HCT116 (cell line): ENCODE measurements around the gene PKP1. TPM values are rescaled to one million over a fixed set of nuclear protein-coding genes. Genes with fewer than 3 reads are reported as not detected.

ENCODE experiments used
- ATAC-seq: fragments of 200-7000 bp; cut with Tn5 transposase; 2 replicates; pipeline ENCODE4 v1.9.1; 2020; ENCODE audit warnings: mild to moderate bottlenecking, moderate library complexity
- BruUV-seq: library from RNA; stranded (reverse); fragments of 400-500 nt; replicated peaks from 2 replicates; lab custom pipeline; 2021; lab: Mats Ljungman, UMichigan
- CTCF ChIA-PET: fragments of 300-600 bp; sonication (Branson Sonifier 250); formaldehyde crosslinking; loops from one replicate; lab custom pipeline; 2021; ENCODE audit warnings: antibody characterized with exemption; lab: Charles Lee
- POLR2A ChIA-PET: fragments of 300-600, 350-600 bp; sonication (Branson Sonifier 250); formaldehyde crosslinking; loops from one replicate; lab custom pipeline; 2021; ENCODE audit warnings: antibody characterized with exemption; lab: Charles Lee
- RAD21 ChIA-PET, 2 experiments: fragments of 300-600 bp; sonication (Branson Sonifier 250); formaldehyde crosslinking; loops; one replicate each; lab custom pipeline; 2023; ENCODE audit warnings: low total read pairs in 2 of 2; ENCODE audit not compliant: uncharacterized antibody in 2 of 2, unreplicated experiment in 2 of 2, low non-redundant PET in 1 of 2; lab: Charles Lee
- DNase-seq: peaks from one replicate; pipeline ENCODE4 v3.0.0-alpha.2; 2010; ENCODE audit warnings: low read depth, low spot score
- H2AFZ ChIP-seq: fragments of 200-600 bp; shearing (Covaris generic), sonication (generic); 2 replicates; pipeline ENCODE4 v1.6.1; 2017; ENCODE audit warnings: low read depth, mixed run types, mixed read lengths, antibody characterized with exemption, low read length; ENCODE audit not compliant: poor library complexity, severe bottlenecking
- H3K27ac ChIP-seq: 2 replicates; pipeline ENCODE4 v1.5.1; 2012; ENCODE audit warnings: low read depth, low read length
- H3K27me3 ChIP-seq: fragments of 200-600 bp; sonication (generic); 2 replicates; pipeline ENCODE4 v1.6.1; 2016; ENCODE audit warnings: mixed run types, low read length, mixed read lengths; ENCODE audit not compliant: insufficient read depth
- H3K36me3 ChIP-seq, 2 experiments: fragments of 200-500 bp in 1 of 2; fragments of 200-600 bp in 1 of 2; sonication (Bioruptor generic) in 1 of 2; sonication (generic) in 1 of 2; 2 replicates each; pipeline versions ENCODE4 v1.5.1 to v1.6.1; 2014 to 2016; ENCODE audit warnings: low read length in 2 of 2, inconsistent platforms in 1 of 2, mixed read lengths in 1 of 2, mixed run types in 1 of 2; ENCODE audit not compliant: insufficient read depth in 2 of 2, control insufficient read depth in 1 of 2
- H3K4me1 ChIP-seq, 2 experiments: fragments of 200-600 bp in 1 of 2; sonication (generic) in 1 of 2; 2 replicates each; pipeline versions ENCODE4 v1.5.1 to v1.6.1; 2012 to 2017; ENCODE audit warnings: low read length in 2 of 2, inconsistent platforms in 1 of 2, mild to moderate bottlenecking in 1 of 2, mixed read lengths in 1 of 2, mixed run types in 1 of 2, moderate library complexity in 1 of 2; ENCODE audit not compliant: insufficient read depth in 2 of 2, control insufficient read depth in 1 of 2
- H3K4me2 ChIP-seq: fragments of 200-600 bp; sonication (generic); 2 replicates; pipeline ENCODE4 v1.6.1; 2017; ENCODE audit warnings: mixed run types, low read length, mixed read lengths
- H3K4me3 ChIP-seq, 2 experiments: fragments of 200-600 bp in 1 of 2; sonication (generic) in 1 of 2; replicated peaks in 1 of 2; 2 replicates each; pipeline ENCODE4 v1.5.1; 2011 to 2016; ENCODE audit warnings: low read length in 2 of 2, control low read depth in 1 of 2, low read depth in 1 of 2, mild to moderate bottlenecking in 1 of 2, mixed read lengths in 1 of 2, mixed run types in 1 of 2
- H3K79me2 ChIP-seq: fragments of 200-600 bp; sonication (generic); 2 replicates; pipeline ENCODE4 v1.6.1; 2017; ENCODE audit warnings: mild to moderate bottlenecking, mixed run types, low read length, moderate library complexity, mixed read lengths; ENCODE audit not compliant: insufficient read depth
- H3K9ac ChIP-seq: fragments of 200-600 bp; sonication (generic); 2 replicates; pipeline ENCODE4 v1.6.1; 2016; ENCODE audit warnings: low read length, mixed read lengths
- H3K9me2 ChIP-seq: fragments of 200-600 bp; sonication (generic), shearing (Covaris generic); 2 replicates; pipeline ENCODE4 v1.6.1; 2017; ENCODE audit warnings: mixed run types, mild to moderate bottlenecking, moderate library complexity; ENCODE audit not compliant: insufficient read depth
- H3K9me3 ChIP-seq, 2 experiments: fragments of 200-500 bp in 1 of 2; fragments of 200-600 bp in 1 of 2; sonication (Bioruptor generic) in 1 of 2; sonication (generic) in 1 of 2; 2 replicates each; pipeline ENCODE4 v1.6.1; 2014 to 2017; ENCODE audit warnings: low read length in 2 of 2, mixed read lengths in 2 of 2, inconsistent platforms in 1 of 2, low read depth in 1 of 2, mild to moderate bottlenecking in 1 of 2, mixed run types in 1 of 2, moderate library complexity in 1 of 2; ENCODE audit not compliant: control insufficient read depth in 1 of 2, insufficient read depth in 1 of 2
- H4K20me1 ChIP-seq: fragments of 200-600 bp; sonication (generic), shearing (Covaris generic); 2 replicates; pipeline ENCODE4 v1.6.1; 2017; ENCODE audit warnings: mixed run types, mild to moderate bottlenecking, moderate library complexity; ENCODE audit not compliant: insufficient read depth
- CBX3 ChIP-seq: IDR thresholded peaks from 2 replicates; pipeline ENCODE4 v1.6.1; 2012; ENCODE audit warnings: low read depth
- CEBPB ChIP-seq: IDR thresholded peaks from 2 replicates; pipeline ENCODE4 v1.6.1; 2012; ENCODE audit warnings: low read depth
- CTCF ChIP-seq, 3 experiments: fragments of 200-600 bp in 1 of 3; sonication (generic) in 1 of 3; IDR thresholded peaks in 2 of 3; conservative IDR thresholded peaks in 1 of 3; 2 replicates each; pipeline ENCODE4 v1.5.1; 2012 to 2017; ENCODE audit warnings: low read depth in 2 of 3, low read length in 2 of 3, antibody characterized with exemption in 1 of 3, borderline replicate concordance in 1 of 3, control low read depth in 1 of 3, mild to moderate bottlenecking in 1 of 3, mixed read lengths in 1 of 3, mixed run types in 1 of 3, moderate library complexity in 1 of 3; ENCODE audit not compliant: insufficient read depth in 1 of 3
- EGR1 ChIP-seq: IDR thresholded peaks from 2 replicates; pipeline ENCODE4 v1.6.1; 2012; ENCODE audit warnings: low read depth
- ELF1 ChIP-seq: IDR thresholded peaks from 2 replicates; pipeline ENCODE4 v1.6.1; 2012; ENCODE audit warnings: low read depth, borderline replicate concordance
- EZH2 ChIP-seq: fragments of 200-600 bp; sonication (generic); IDR thresholded peaks from 2 replicates; pipeline ENCODE4 v1.6.1; 2017; ENCODE audit warnings: antibody characterized with exemption, mixed run types
- FOSL1 ChIP-seq: IDR thresholded peaks from 2 replicates; pipeline ENCODE4 v1.6.1; 2012; ENCODE audit warnings: low read depth
- JUND ChIP-seq: IDR thresholded peaks from 2 replicates; pipeline ENCODE4 v1.6.1; 2012
- POLR2AphosphoS5 ChIP-seq: IDR thresholded peaks from 2 replicates; pipeline ENCODE4 v1.6.1; 2011; ENCODE audit warnings: mild to moderate bottlenecking, low read depth, low read length, moderate library complexity
- RAD21 ChIP-seq: IDR thresholded peaks from 2 replicates; pipeline ENCODE4 v1.6.1; 2012; ENCODE audit warnings: low read depth, mild to moderate bottlenecking
- SIN3A ChIP-seq: IDR thresholded peaks from 2 replicates; pipeline ENCODE4 v1.6.1; 2012; ENCODE audit warnings: low read depth
- SP1 ChIP-seq: IDR thresholded peaks from 2 replicates; pipeline ENCODE4 v1.6.1; 2012; ENCODE audit warnings: low read depth
- SRF ChIP-seq: IDR thresholded peaks from 2 replicates; pipeline ENCODE4 v1.6.1; 2012; ENCODE audit warnings: low read depth
- TCF7L2 ChIP-seq: IDR thresholded peaks from 2 replicates; pipeline ENCODE4 v1.7.0; 2011; ENCODE audit warnings: borderline replicate concordance, inconsistent platforms; ENCODE audit not compliant: insufficient read depth, insufficient read length; ENCODE audit errors: extremely low read depth
- ZBTB33 ChIP-seq: IDR thresholded peaks from 2 replicates; pipeline ENCODE4 v1.6.1; 2011; ENCODE audit warnings: mild to moderate bottlenecking, low read length, moderate library complexity; ENCODE audit not compliant: insufficient replicate concordance; ENCODE audit errors: extremely low read depth
- intact Hi-C: fragments of 100-400 bp; cut with micrococcal nuclease; formaldehyde crosslinking; loops from 2 replicates; pipeline ENCODE4 v1.10.0; 2022
- total RNA-seq: library from RNA; stranded (reverse); gene quantifications from one replicate; pipeline ENCODE4 v1.2.1, GENCODE V29; 2021; ENCODE audit not compliant: unreplicated experiment
- TF ChIP-seq, protein P1 (sequence below): IDR thresholded peaks from 2 replicates; pipeline ENCODE4 v1.6.1; 2012

PKP1 gene
- total RNA-seq, 1 experiment from 2014 or later, result 0.07 TPM

DNA sequence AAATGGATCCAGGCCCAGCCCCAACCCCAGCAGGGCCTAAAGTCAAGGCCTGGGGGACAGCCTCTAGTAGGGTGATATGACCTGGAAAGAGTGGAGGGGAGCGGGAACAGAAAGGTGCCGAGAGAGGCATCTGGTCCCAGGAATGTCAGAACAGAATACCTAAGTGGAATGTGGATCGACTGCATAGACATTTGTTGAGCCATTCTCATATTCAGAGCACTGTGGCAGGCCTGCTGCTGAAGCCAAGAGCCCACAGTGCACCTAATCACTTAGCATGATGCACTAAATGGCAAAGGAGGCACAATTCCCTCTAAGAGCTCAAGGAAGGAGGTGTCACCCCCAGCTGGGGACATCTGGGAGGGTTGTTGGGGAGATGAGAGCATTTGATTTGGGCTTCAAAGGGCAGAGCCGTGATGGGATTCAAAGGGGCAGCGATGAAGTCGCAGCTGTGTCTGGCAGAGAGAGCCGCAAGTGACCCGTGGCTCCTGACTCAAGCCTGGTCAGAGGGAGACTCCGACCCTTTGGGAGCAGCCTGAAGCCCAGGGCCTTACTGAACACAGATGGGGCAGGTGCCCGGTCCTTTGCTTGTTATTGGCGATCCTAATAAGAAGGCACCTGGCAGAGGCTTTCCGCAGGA lies 8.6 kb upstream of the PKP1 start:
- H2AFZ ChIP-seq, result peak overlapping the region; percentile 73
- H3K36me3 ChIP-seq, result no peaks in the 10 kb centered on the region
- peak overlapping the region; percentile 78 for H3K4me2 ChIP-seq
- peaks cover 21 to 30% of the 10 kb centered on the region in 2 experiments for H3K4me1 ChIP-seq
- H3K27ac ChIP-seq, result peak overlapping the region; percentile 33
- H3K9me2 ChIP-seq, result no peaks in the 10 kb centered on the region
- CTCF ChIA-PET, result interaction anchor here (1.0 to 1.8 kb wide), 3 partner anchors 8 to 20 kb away, joined by 3 to 8 read pairs (median 4); no protein-coding TSS in a partner anchor
- intact Hi-C loops, result loop anchor here (1.0 kb wide), 1 partner anchor 8 kb away; no protein-coding TSS in a partner anchor
- no peaks in the 10 kb centered on the region for H3K9me3 ChIP-seq
- peak overlapping the region; percentile 34 for H3K9ac ChIP-seq
- BruUV-seq, result no TSS peak
- ATAC-seq (peak; percentile 58), DNase-seq (no peak)
- POLR2A ChIA-PET, result interaction anchor here (1.0 to 1.9 kb wide), 2 partner anchors 8 to 14 kb away, joined by 4 to 5 read pairs; no protein-coding TSS in a partner anchor
- H3K79me2 ChIP-seq, result no peaks in the 10 kb centered on the region
- RAD21 ChIA-PET, result no interaction called here
- H4K20me1 ChIP-seq, result no peaks in the 10 kb centered on the region
- no peak for TF ChIP-seq SP1
- TF ChIP-seq SRF, result no peak
- TF ChIP-seq FOSL1, result no peak
- TF ChIP-seq EZH2, result no peak
- no peak for TF ChIP-seq CTCF (IDR thresholded peaks at IDR 0.05 in 2 of 3, conservative IDR thresholded peaks at IDR 0.05 in 1 of 3; ENCODE audit: borderline replicate concordance in 1 of 3, insufficient read depth in 1 of 3, low read depth in 2 of 3, low read length in 2 of 3)
- TF ChIP-seq, protein P1, sequence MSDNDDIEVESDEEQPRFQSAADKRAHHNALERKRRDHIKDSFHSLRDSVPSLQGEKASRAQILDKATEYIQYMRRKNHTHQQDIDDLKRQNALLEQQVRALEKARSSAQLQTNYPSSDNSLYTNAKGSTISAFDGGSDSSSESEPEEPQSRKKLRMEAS, result no peak
- TF ChIP-seq EGR1, result no peak
- TF ChIP-seq CBX3, result no peak
- TF ChIP-seq CEBPB, result no peak
- no peak for TF ChIP-seq RAD21
- no peak for TF ChIP-seq POLR2AphosphoS5
- no peak for TF ChIP-seq JUND
- no peak for TF ChIP-seq SIN3A
- no peak for TF ChIP-seq TCF7L2
- TF ChIP-seq ZBTB33, result no peak
- no peak for TF ChIP-seq ELF1
- H3K27me3 ChIP-seq, result peaks cover 12% of the 10 kb centered on the region; the same call in 1 of the 2 replicates
- peak overlapping the region; percentile 9 to 40; a peak in 3 of 4 replicates for H3K4me3 ChIP-seq
